ENCODE measurements around the gene HMG20A.

The HMG20A gene

DNA sequence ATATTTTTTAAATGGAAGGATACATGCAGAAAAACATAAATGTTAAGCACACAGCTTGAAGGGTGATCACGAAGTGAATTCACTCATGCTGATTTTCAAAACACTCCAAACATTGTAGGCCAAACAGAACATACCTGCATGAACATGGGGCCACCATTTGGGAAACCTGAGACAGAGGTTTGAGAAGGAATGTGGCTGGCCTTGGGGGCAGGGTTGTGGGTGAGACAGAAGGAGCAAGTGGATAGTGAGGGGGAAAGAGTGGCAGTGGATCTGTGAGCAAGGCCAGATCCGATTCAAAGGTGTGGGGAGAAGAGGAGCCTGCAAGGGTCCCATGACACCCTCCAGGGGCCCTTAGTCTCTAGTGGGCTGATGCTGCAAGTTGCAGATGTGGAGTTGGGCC lies 94.9 kb downstream of the HMG20A start:
- DNase-seq = no peak

GRCh38 chr15:77516076-77516475 lies 95.4 kb downstream of the HMG20A start:
- DNase-seq = no peak

DNA sequence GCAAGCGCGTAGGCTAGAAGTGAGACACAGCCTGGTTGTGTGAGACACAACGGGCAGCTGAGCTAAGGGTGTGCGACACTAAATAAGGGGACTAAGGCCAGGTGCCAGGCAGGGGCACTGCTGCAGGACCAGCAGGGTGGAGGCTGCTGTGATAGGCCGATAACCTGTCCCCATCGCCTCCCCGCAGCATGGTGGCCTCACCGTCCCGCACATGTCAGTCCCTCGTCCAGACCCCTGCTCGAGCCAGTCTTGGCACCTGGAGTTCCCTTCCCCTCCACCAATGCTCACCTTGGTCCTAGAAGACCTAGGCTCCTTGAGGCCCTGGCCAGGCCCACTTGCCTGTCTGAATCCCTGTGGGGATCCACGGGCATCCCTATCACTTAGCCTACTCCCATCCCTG lies 96.1 kb downstream of the HMG20A start:
- no peak for DNase-seq

DNA sequence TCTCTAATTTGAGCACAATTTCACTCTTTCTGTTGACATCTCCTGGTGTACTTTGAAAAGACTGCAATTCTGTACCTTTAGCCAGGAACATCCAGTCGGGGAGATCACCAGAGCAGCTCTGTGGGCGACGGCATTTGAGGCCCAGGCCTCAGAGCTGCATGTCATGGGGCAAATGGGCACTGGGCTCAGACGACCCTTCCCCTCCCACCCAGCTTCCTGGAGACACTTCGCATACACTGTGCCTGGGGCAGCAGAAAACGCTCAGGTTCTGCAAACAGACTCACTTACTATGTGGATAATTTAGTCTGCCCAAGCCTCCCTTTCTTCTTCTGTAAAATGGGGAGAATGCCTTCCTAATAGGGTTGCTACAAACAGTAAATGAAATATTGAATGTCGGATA lies 96.9 kb downstream of the HMG20A start:
- no peak for DNase-seq

DNA sequence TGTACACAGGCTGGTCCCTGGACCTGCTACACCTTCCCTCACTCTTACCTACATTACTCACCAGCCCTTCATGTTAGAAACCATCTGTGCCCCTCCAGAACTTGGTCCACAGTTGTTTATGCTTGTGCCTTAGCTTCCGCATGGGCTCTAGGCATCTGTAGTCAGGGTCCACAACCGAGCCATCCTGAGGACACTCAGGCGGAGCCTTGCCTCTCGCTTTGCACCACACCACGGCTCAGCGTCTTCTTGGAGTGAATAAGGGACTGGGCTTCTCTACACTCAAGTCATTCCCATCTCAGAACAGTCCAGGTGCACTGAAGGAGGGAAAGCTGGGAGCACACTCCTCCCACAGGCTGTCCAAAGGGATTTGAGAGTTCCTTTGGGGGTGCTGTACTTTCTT lies 97.8 kb downstream of the HMG20A start:
- no peak for DNase-seq

GRCh38 chr15:77519540-77519939 lies 98.9 kb downstream of the HMG20A start:
- DNase-seq = no peak

- no peak for DNase-seq
These were observed 100.5 kb downstream of the HMG20A start for GRCh38 chr15:77521206-77521605.

GRCh38 chr15:77525400-77525811 lies 104.7 kb downstream of the HMG20A start:
- no peak for DNase-seq

- DNase-seq = no peak
These were observed 105.4 kb downstream of the HMG20A start for GRCh38 chr15:77525907-77526594.

DNA sequence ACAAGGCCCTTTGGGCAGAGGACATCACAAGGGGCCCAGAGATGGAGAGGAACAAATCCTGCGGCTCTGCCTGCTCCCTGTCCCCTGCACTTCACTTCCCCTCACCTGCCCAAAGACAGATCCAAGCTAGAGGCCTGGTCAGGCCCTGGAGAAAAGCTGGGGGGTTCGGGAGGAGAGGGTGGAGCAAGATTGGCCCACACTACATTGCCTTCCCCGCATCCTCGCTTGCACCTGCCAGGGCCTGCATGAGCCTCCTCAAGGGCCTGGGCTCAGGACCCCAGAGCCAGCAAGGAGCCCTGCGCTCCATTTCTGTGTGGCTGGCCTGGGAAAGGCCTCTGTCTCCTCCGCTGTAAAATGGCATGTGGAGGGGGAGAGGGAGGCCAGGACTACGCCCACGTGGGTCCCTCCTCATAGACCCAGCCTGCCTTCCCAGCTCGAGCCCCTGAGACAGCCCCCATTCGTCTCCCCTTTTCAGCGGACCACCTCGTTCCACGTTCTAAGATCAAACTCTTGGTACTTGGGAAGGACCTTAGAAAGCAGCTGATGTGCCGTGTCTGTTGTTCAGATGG lies 106.0 kb downstream of the HMG20A start:
- DNase-seq = no peak

DNA sequence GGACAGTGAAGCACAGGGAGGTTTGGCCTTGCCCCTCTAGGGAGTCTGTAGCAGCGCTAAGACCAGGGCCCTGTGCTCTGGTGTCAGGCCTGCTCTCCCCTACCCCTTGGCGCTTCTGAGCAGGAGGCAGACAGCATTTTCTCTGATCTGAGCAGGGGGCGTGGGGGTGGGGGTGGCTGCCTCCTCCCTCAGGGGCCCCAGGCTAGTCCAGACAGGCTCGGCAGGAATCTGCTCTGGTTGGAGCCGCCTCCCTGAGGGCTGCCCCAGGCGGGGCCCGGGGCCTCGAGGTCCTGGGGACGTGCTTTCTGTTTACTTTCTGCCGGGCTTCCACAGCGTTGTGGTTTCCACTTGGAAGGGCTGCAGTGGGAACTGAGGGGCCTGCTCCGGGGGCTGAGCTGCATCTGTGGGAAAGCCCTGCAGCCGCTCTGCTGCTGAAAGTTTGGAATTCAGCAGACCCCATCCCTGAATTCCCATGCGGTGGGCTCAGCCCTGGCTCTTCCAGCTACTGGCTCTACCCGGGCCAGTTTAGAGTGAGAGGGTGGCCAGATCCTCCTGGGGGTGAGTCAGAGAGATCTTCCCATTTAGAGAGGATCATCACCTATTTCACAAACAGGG lies 106.6 kb downstream of the HMG20A start:
- no peak for DNase-seq

DNA sequence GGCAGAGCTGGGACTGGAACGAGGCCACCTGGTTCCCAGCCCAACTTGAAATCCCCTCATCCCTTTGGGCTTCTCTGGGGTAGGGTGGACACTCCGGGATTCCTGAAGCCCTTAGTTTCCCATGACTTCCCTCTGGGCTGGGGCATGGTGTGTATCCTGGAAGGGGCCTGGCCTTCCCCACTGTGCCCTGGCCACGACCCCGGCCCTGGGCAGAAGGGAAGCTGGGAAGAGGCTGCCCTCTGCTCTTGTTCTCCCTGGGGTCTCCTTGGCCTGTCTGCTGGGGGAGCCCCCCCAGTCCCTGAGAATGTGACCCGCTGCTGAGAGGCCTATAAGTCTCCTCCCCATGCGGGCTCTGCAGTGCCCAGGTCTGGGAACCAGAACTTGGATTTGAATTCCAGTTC lies 107.1 kb downstream of the HMG20A start:
- DNase-seq = no peak

GRCh38 chr15:77528290-77528967 lies 107.7 kb downstream of the HMG20A start:
- DNase-seq = no peak

- no peak for DNase-seq
These were observed 108.3 kb downstream of the HMG20A start for GRCh38 chr15:77528968-77529319.

DNA sequence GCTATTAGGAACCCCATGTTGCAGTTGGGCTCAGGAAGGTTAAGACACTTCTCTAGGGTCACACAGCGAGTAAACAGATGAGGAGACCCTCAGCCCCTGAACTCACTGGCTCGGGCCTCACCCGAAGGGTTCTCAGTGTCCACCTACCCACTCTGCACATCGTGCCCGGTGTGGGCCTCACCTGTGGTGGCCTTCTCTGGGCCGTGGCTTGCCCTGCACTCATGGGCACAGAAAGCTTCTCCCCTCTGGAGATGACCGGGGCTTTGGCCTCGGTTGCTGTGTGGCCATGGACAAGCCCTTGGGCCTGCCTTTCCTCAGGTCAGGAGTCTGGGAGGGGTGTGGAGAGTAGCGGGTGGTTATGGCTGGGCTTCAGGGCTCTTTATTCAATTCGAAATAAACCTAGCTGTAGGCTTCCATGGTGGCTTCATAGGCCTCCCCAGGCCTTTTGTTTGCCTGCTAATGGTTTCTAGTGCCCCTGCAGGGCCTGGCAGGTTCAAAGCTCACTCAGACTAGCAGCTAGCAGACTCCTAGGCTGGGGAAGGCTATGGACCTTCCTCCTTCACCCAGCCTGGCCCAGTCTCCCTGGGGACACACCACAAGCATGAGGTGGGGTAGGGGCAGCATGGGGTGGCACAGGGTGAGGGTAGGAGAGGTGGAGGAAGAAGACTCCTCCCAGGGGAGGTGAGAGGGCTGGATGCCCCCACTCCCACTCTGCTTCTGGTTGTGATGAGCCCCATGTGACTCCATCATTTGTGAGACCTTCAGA lies 108.9 kb downstream of the HMG20A start:
- DNase-seq = no peak

GRCh38 chr15:77530576-77530975 lies 109.9 kb downstream of the HMG20A start:
- no peak for DNase-seq

GRCh38 chr15:77531191-77532000 lies 110.7 kb downstream of the HMG20A start:
- no peak for DNase-seq

DNA sequence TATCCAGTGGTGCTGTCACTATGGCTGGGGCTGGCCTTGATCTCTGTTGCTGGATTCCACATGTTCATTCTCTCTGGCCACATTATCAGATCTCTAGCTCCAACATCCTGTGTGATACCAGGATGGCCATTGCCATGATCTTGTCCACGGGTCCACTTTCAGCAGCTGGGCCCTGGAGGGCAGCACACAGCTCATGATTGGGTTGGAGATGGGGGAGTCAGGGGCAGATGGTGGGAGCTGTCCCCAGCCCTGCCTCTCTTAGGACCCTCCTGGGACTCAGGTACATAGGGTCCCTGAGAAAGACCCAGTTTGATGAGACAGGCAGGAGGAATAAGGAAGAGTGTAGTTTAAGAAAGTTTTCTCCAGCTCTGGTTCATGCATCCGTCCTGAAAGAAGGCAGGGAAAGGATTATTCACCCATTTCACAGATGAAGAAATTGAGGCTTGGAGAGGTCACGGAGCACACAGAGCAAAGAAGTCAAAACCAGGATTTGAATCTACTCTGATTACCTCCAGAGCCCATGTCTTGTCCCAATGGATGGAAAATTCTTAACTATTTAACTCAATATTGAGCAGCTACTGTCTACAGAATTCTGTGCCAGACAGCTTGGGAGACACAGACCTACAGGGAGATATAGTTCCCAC lies 111.5 kb downstream of the HMG20A start:
- DNase-seq = no peak

DNA sequence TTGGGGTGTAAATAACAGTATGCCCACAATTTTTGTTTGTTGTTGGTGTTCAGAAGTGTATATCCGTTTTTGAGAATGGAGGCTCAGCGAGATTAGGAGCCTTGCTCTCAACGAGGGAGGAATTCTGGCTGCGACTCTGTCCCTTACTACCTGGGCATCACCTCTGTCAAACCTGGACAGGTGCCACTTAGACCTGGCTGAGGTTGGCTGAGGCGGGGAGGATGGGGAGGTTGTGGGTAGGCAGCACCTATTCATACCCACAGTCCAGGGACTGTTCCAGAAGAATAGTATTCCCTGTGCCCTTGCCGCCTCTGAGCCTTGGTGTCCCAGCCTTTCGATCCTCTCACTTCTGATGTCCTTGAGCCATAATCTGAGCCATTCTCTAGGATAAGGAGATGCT lies 112.2 kb downstream of the HMG20A start:
- DNase-seq = no peak

Measured in amygdala (tissue), 56 donors.